CD8-positive, alpha-beta memory T cell (primary cell): ENCODE data around the gene NDOR1. TPM values are rescaled to one million over a fixed set of nuclear protein-coding genes. Genes with fewer than 3 reads are reported as not detected.

ENCODE experiments used
- CTCF ChIA-PET: fragments of 350-600 bp; sonication (Branson Sonifier 250); formaldehyde crosslinking; loops from one replicate; lab custom pipeline; 2021; ENCODE audit warnings: antibody characterized with exemption; lab: Charles Lee
- POLR2A ChIA-PET: fragments of 350-600 bp; sonication (Branson Sonifier 250); formaldehyde crosslinking; loops from one replicate; lab custom pipeline; 2021; ENCODE audit warnings: antibody characterized with exemption; lab: Charles Lee
- DNase-seq, 5 donors: peaks; one replicate each; pipeline versions ENCODE4 v3.0.0 to v3.0.0-alpha.2; 2020 to 2022; ENCODE audit warnings: mixed read lengths in 1 of 5
- H3K27ac ChIP-seq: one replicate; pipeline ENCODE4 v1.7.0; 2013; ENCODE audit warnings: low read depth, mild to moderate bottlenecking, low read length, moderate library complexity
- H3K27me3 ChIP-seq: 2 replicates; pipeline ENCODE4 v1.7.0; 2013; ENCODE audit warnings: low read length, mild to moderate bottlenecking; ENCODE audit not compliant: insufficient read depth, poor library complexity, severe bottlenecking
- H3K36me3 ChIP-seq: 2 replicates; pipeline ENCODE4 v1.7.0; 2013; ENCODE audit warnings: mild to moderate bottlenecking, low read length, moderate library complexity; ENCODE audit not compliant: insufficient read depth
- H3K4me1 ChIP-seq: 2 replicates; pipeline ENCODE4 v1.7.0; 2013; ENCODE audit warnings: mild to moderate bottlenecking, low read length, moderate library complexity; ENCODE audit not compliant: insufficient read depth
- H3K4me3 ChIP-seq: 2 replicates; pipeline ENCODE4 v1.7.0; 2013; ENCODE audit warnings: mild to moderate bottlenecking, low read length
- H3K9me3 ChIP-seq: 2 replicates; pipeline ENCODE4 v1.7.0; 2013; ENCODE audit warnings: mild to moderate bottlenecking, low read length
- H3K27ac Mint-ChIP-seq, 8 donors: one replicate each; pipeline ENCODE4 v1.8.0; 2020 to 2021; ENCODE audit warnings: mixed read lengths in 8 of 8, mild to moderate bottlenecking in 6 of 8, inconsistent platforms in 3 of 8, moderate library complexity in 3 of 8
- H3K27me3 Mint-ChIP-seq, 2 donors: one replicate each; pipeline ENCODE4 v1.8.0; 2020 to 2021; ENCODE audit warnings: mixed read lengths in 2 of 2, mild to moderate bottlenecking in 1 of 2, moderate library complexity in 1 of 2
- H3K36me3 Mint-ChIP-seq, 3 donors: one replicate each; pipeline ENCODE4 v1.8.0; 2020 to 2021; ENCODE audit warnings: mixed read lengths in 3 of 3, inconsistent platforms in 1 of 3, mild to moderate bottlenecking in 1 of 3
- H3K4me1 Mint-ChIP-seq, 3 donors: one replicate each; pipeline ENCODE4 v1.8.0; 2020 to 2021; ENCODE audit warnings: mixed read lengths in 3 of 3, inconsistent platforms in 1 of 3, mild to moderate bottlenecking in 1 of 3
- H3K4me3 Mint-ChIP-seq, 7 donors: one replicate each; pipeline ENCODE4 v1.8.0; 2020 to 2021; ENCODE audit warnings: mixed read lengths in 7 of 7, mild to moderate bottlenecking in 6 of 7, moderate library complexity in 4 of 7, inconsistent platforms in 2 of 7
- H3K9me3 Mint-ChIP-seq, 5 donors: one replicate each; pipeline ENCODE4 v1.8.0; 2020 to 2022; ENCODE audit warnings: mixed read lengths in 5 of 5, mild to moderate bottlenecking in 3 of 5, moderate library complexity in 2 of 5, inconsistent platforms in 1 of 5
- polyA plus RNA-seq: library from polyadenylated mRNA; unstranded; fragments of 300-500 nt; fragmentation: Illumina TruSeq; gene quantifications from one replicate; pipeline ENCODE4 v1.2.3, GENCODE V29; 2021
- total RNA-seq, 2 experiments: library from RNA; stranded (reverse); gene quantifications; one replicate each; pipeline ENCODE4 v1.2.3, GENCODE V29; 2021

Gene NDOR1
- total and polyA plus RNA-seq, 3 experiments from 2014 or later, result 9.9 to 47.4 (median 45.1) TPM

DNA sequence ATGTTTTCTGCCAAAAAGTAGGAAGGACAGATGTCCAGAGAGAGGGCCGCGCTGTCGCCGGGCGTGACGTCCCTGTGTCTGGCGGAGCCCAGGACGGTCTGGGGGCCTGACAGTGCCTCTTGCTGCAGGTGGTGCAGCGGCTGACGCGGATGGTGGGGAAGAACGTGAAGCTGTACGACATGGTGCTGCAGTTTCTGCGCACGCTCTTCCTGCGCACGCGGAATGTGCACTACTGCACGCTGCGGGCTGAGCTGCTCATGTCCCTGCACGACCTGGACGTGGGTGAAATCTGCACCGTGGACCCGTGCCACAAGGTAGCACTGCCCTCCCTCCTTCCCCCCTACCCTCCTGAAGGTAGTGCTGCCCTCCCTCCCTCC, 57.4 kb downstream of the NDOR1 start:
- no peak overlapping the region for H3K27ac Mint-ChIP-seq
- no peaks in the 10 kb centered on the region for H3K9me3 ChIP-seq
- no peak for DNase-seq
- no peak overlapping the region for H3K4me3 ChIP-seq
- H3K4me3 Mint-ChIP-seq, result no peak overlapping the region
- no peaks in the 10 kb centered on the region for H3K4me1 ChIP-seq
- no peaks in the 10 kb centered on the region for H3K9me3 Mint-ChIP-seq
- no peaks in the 10 kb centered on the region for H3K27me3 Mint-ChIP-seq
- ChIA-PET CTCF (interaction anchor here (0.8 kb wide), 1 partner anchor 135 kb away, joined by 3 read pairs; no protein-coding TSS in a partner anchor), POLR2A (no interaction called here)
- peaks cover 4% of the 10 kb centered on the region for H3K36me3 ChIP-seq
- peaks cover 0 to 58% (median 7%) of the 10 kb centered on the region in 3 donors for H3K36me3 Mint-ChIP-seq
- H3K4me1 Mint-ChIP-seq, result peaks cover 1 to 5% (median 4%) of the 10 kb centered on the region in 3 donors
- no peak overlapping the region for H3K27ac ChIP-seq
- H3K27me3 ChIP-seq, result no peaks in the 10 kb centered on the region

DNA sequence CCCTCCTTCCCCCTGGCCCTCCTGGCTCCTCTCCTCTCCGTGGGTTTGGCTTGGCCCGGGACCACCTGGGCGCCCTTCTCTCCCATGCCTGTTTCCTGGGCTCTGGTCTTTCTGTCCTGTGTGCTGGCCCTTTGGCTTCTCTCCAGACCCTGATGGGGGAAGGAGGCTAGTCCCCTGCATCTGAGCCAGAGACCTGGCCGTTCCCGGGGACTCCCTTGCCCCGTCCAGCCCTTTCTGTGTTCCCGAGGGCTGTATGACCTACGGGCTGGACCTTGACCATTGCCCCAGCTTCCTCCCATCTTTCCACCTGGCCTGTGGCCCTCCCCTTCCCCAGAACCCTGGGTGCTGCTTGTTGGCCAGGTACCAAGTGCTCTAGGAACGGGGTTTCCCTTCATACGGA, 58.0 kb downstream of the NDOR1 start:
- no peak for DNase-seq
- H3K27ac Mint-ChIP-seq, result no peak overlapping the region
- peaks cover under 1 to 60% (median 7%) of the 10 kb centered on the region in 3 donors for H3K36me3 Mint-ChIP-seq
- H3K27ac ChIP-seq, result no peak overlapping the region
- H3K9me3 Mint-ChIP-seq, result no peaks in the 10 kb centered on the region
- H3K4me3 ChIP-seq, result no peak overlapping the region
- peaks cover 1 to 6% (median 4%) of the 10 kb centered on the region in 3 donors for H3K4me1 Mint-ChIP-seq
- no peaks in the 10 kb centered on the region for H3K4me1 ChIP-seq
- H3K36me3 ChIP-seq, result peaks cover 4% of the 10 kb centered on the region
- no peaks in the 10 kb centered on the region for H3K27me3 Mint-ChIP-seq
- no peak overlapping the region for H3K4me3 Mint-ChIP-seq
- H3K9me3 ChIP-seq, result no peaks in the 10 kb centered on the region
- no peaks in the 10 kb centered on the region for H3K27me3 ChIP-seq
- ChIA-PET POLR2A (no interaction called here), CTCF (no interaction called here)

DNA sequence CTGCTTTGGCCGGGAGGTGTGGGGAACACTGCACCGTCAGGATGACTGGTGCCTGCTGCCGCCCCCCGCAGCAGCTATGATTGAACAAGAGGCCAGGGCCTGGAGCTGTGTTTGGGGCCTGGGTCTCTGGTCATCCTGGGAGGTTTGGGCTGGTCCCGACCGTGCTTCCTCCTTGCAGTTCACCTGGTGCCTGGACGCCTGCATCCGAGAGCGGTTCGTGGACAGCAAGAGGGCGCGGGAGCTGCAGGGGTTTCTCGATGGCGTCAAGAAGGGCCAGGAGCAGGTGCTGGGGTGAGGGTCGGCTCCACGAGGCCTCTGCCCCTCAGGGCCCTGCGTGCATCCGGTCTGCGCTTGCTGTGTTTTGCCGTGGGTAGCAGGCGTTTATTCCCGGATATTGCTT, 58.6 kb downstream of the NDOR1 start:
- DNase-seq, result no peak
- no peak overlapping the region for H3K27ac Mint-ChIP-seq
- CTCF ChIA-PET, result no interaction called here
- Histone ChIP-seq H3K36me3 (peaks cover 4% of the 10 kb centered on the region), H3K27ac (no peak overlapping the region), H3K9me3 (no peaks in the 10 kb centered on the region), H3K4me1 (no peaks in the 10 kb centered on the region), H3K4me3 (no peak overlapping the region), H3K27me3 (no peaks in the 10 kb centered on the region)
- peaks cover 1 to 10% (median 4%) of the 10 kb centered on the region in 3 donors for H3K4me1 Mint-ChIP-seq
- H3K27me3 Mint-ChIP-seq, result no peaks in the 10 kb centered on the region
- H3K36me3 Mint-ChIP-seq, result peaks cover 5 to 60% (median 10%) of the 10 kb centered on the region in 3 donors
- no peaks in the 10 kb centered on the region for H3K9me3 Mint-ChIP-seq
- H3K4me3 Mint-ChIP-seq, result no peak overlapping the region
- POLR2A ChIA-PET, result interaction anchor here (0.6 kb wide), 1 partner anchor 24 kb away, joined by 6 read pairs; no protein-coding TSS in a partner anchor

DNA sequence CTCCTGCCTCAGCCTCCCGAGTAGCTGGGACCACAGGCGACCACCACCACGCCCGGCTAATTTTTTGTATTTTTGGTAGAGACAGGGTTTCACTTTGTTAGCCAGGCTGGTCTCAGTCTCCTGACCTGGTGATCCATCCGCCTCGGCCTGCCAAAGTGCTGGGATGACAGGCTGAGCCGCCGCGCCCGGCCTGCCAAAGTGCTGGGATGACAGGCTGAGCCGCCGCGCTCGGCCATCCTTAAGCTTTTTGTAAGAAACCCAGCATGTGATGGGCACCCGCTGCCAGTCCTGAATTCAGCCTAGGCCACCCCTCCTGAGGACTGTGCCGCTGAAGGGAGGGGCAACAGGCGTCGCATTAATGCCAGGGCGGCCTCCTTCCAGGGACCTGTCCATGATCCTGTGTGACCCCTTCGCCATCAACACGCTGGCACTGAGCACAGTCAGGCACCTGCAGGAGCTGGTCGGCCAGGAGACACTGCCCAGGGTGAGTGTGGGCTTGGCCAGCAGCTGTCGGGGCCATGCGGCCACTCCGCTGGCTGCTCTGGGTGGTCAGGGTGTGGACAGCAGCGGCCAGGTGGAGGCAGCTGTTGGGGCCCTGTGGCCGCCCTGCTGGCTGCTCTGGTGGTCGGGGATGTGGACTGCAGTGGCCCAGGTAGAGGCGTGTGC, 60.1 kb downstream of the NDOR1 start:
- ChIA-PET POLR2A (no interaction called here), CTCF (interaction anchor here (1.0 kb wide), 1 partner anchor 29 kb away, joined by 4 read pairs; no protein-coding TSS in a partner anchor)
- no peaks in the 10 kb centered on the region for H3K27me3 Mint-ChIP-seq
- peaks cover 5 to 65% (median 13%) of the 10 kb centered on the region in 3 donors for H3K36me3 Mint-ChIP-seq
- Histone ChIP-seq H3K9me3 (no peaks in the 10 kb centered on the region), H3K4me1 (no peaks in the 10 kb centered on the region), H3K27me3 (no peaks in the 10 kb centered on the region), H3K27ac (no peak overlapping the region), H3K36me3 (peaks cover 4% of the 10 kb centered on the region), H3K4me3 (no peak overlapping the region)
- no peak for DNase-seq
- H3K27ac Mint-ChIP-seq, result no peak overlapping the region
- no peaks in the 10 kb centered on the region for H3K9me3 Mint-ChIP-seq
- H3K4me1 Mint-ChIP-seq, result peaks cover 3 to 10% (median 4%) of the 10 kb centered on the region in 3 donors
- H3K4me3 Mint-ChIP-seq, result no peak overlapping the region

DNA sequence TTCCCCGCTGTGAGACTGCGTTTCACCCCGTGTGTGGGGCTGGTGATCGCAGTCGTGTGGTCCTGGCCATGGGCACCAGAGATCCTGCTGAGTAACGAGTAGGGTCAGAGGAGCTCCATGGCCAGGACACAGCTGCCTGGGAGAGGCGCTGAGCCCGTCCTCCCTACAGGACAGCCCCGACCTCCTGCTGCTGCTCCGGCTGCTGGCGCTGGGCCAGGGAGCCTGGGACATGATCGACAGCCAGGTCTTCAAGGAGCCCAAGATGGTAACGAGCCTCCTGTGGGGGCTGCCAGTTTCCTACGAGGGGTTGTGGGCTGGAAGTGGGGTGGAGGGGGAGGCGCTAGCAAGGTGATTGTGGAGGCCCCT, 60.6 kb downstream of the NDOR1 start:
- no peak overlapping the region for H3K4me3 ChIP-seq
- Mint-ChIP-seq H3K27me3 (no peaks in the 10 kb centered on the region), H3K36me3 (peaks cover 5 to 68% (median 13%) of the 10 kb centered on the region in 3 donors), H3K27ac (no peak overlapping the region), H3K9me3 (no peaks in the 10 kb centered on the region), H3K4me3 (no peak overlapping the region), H3K4me1 (peaks cover 4 to 10% (median 7%) of the 10 kb centered on the region in 3 donors)
- no peaks in the 10 kb centered on the region for H3K9me3 ChIP-seq
- no peaks in the 10 kb centered on the region for H3K27me3 ChIP-seq
- no peak for DNase-seq
- no peak overlapping the region for H3K27ac ChIP-seq
- ChIA-PET CTCF (interaction anchor here (1.0 kb wide), 1 partner anchor 29 kb away, joined by 4 read pairs; no protein-coding TSS in a partner anchor), POLR2A (no interaction called here)
- H3K4me1 ChIP-seq, result peaks cover 3% of the 10 kb centered on the region
- peaks cover 4% of the 10 kb centered on the region for H3K36me3 ChIP-seq

Other genes starting within 250 kb of the NDOR1 start
Only the 30 nearest of the 31 such genes appear.
- under 1 TPM; 0.24 to 0.49 TPM for gene PTGDS, start 228.2 kb upstream of the NDOR1 start, total RNA-seq
- 5.5 TPM for gene PTGDS, start 228.2 kb upstream of the NDOR1 start, polyA plus RNA-seq
- under 1 TPM; 0.20 to 0.22 TPM for gene LCNL1, start 222.7 kb upstream of the NDOR1 start, total RNA-seq
- gene LCNL1, start 222.7 kb upstream of the NDOR1 start, polyA plus RNA-seq, result 0.16 TPM
- gene PAXX, start 213.3 kb upstream of the NDOR1 start, total RNA-seq, result 10 to 100 TPM; 78.4 to 82.2 TPM
- 156 TPM for gene PAXX, start 213.3 kb upstream of the NDOR1 start, polyA plus RNA-seq
- 1 to 10 TPM; 3.4 to 4.1 TPM for gene CLIC3, start 209.1 kb upstream of the NDOR1 start, total RNA-seq
- 52.1 TPM for gene CLIC3, start 209.1 kb upstream of the NDOR1 start, polyA plus RNA-seq
- 10 to 100 TPM; 15.9 to 20.7 TPM for gene ABCA2, start 177.5 kb upstream of the NDOR1 start, total RNA-seq
- gene ABCA2, start 177.5 kb upstream of the NDOR1 start, polyA plus RNA-seq, result 20.2 TPM
- gene FUT7, start 173.6 kb upstream of the NDOR1 start, total RNA-seq, result under 1 TPM; 0.57 to 0.82 TPM
- 28.7 TPM for gene FUT7, start 173.6 kb upstream of the NDOR1 start, polyA plus RNA-seq
- 10 to 100 TPM; 24.6 to 27.5 TPM for gene NPDC1, start 159.5 kb upstream of the NDOR1 start, total RNA-seq
- gene NPDC1, start 159.5 kb upstream of the NDOR1 start, polyA plus RNA-seq, result 38.4 TPM
- gene ENTPD2, start 151.6 kb upstream of the NDOR1 start, total RNA-seq, result not detected
- gene ENTPD2, start 151.6 kb upstream of the NDOR1 start, polyA plus RNA-seq, result not detected
- 10 to 100 TPM; 11.5 to 12.7 TPM for gene SAPCD2, start 135.1 kb upstream of the NDOR1 start, total RNA-seq
- gene SAPCD2, start 135.1 kb upstream of the NDOR1 start, polyA plus RNA-seq, result 0.15 TPM
- 10 to 100 TPM; 15.3 to 15.5 TPM for gene UAP1L1, start 128.2 kb upstream of the NDOR1 start, total RNA-seq
- gene UAP1L1, start 128.2 kb upstream of the NDOR1 start, polyA plus RNA-seq, result 4.6 TPM
- 10 to 100 TPM; 31.9 to 32.7 TPM for gene MAN1B1, start 118.7 kb upstream of the NDOR1 start, total RNA-seq
- gene MAN1B1, start 118.7 kb upstream of the NDOR1 start, polyA plus RNA-seq, result 39.3 TPM
- 100 to 1,000 TPM; 294 to 308 TPM for gene DPP7, start 91.0 kb upstream of the NDOR1 start, total RNA-seq
- gene DPP7, start 91.0 kb upstream of the NDOR1 start, polyA plus RNA-seq, result 158 TPM
- gene GRIN1, start 66.5 kb upstream of the NDOR1 start, total RNA-seq, result not detected
- gene GRIN1, start 66.5 kb upstream of the NDOR1 start, polyA plus RNA-seq, result not detected
- not detected for gene LRRC26, start 35.6 kb upstream of the NDOR1 start, total RNA-seq
- gene LRRC26, start 35.6 kb upstream of the NDOR1 start, polyA plus RNA-seq, result not detected
- gene TMEM210, start 33.6 kb upstream of the NDOR1 start, total RNA-seq, result not detected
- gene TMEM210, start 33.6 kb upstream of the NDOR1 start, polyA plus RNA-seq, result not detected
- 10 to 100 TPM; 50.2 to 57.0 TPM for gene ANAPC2, start 17.1 kb upstream of the NDOR1 start, total RNA-seq
- gene ANAPC2, start 17.1 kb upstream of the NDOR1 start, polyA plus RNA-seq, result 5.4 TPM
- 100 to 1,000 TPM; 114 to 118 TPM for gene SSNA1, start 17.0 kb upstream of the NDOR1 start, total RNA-seq
- 138 TPM for gene SSNA1, start 17.0 kb upstream of the NDOR1 start, polyA plus RNA-seq
- 10 to 100 TPM; 14.1 to 15.1 TPM for gene TPRN, start 5.0 kb upstream of the NDOR1 start, total RNA-seq
- 0.76 TPM for gene TPRN, start 5.0 kb upstream of the NDOR1 start, polyA plus RNA-seq
- gene TMEM203, start 52 bp upstream of the NDOR1 start, total RNA-seq, result 10 to 100 TPM; 51.5 to 53.9 TPM
- 134 TPM for gene TMEM203, start 52 bp upstream of the NDOR1 start, polyA plus RNA-seq
- gene RNF208, start 16.5 kb downstream of the NDOR1 start, total RNA-seq, result 1 to 10 TPM; 2.7 to 3.3 TPM
- not detected for gene RNF208, start 16.5 kb downstream of the NDOR1 start, polyA plus RNA-seq
- gene CYSRT1, start 19.5 kb downstream of the NDOR1 start, total RNA-seq, result under 1 TPM; 0.58 to 0.66 TPM
- 0.32 TPM for gene CYSRT1, start 19.5 kb downstream of the NDOR1 start, polyA plus RNA-seq
- gene RNF224, start 21.8 kb downstream of the NDOR1 start, total RNA-seq, result not detected
- gene RNF224, start 21.8 kb downstream of the NDOR1 start, polyA plus RNA-seq, result not detected
- gene SLC34A3, start 25.2 kb downstream of the NDOR1 start, total RNA-seq, result not detected
- not detected for gene SLC34A3, start 25.2 kb downstream of the NDOR1 start, polyA plus RNA-seq
- 100 to 1,000 TPM; 322 to 331 TPM for gene TUBB4B, start 35.6 kb downstream of the NDOR1 start, total RNA-seq
- gene TUBB4B, start 35.6 kb downstream of the NDOR1 start, polyA plus RNA-seq, result 64.6 TPM
- gene STPG3, start 45.6 kb downstream of the NDOR1 start, total RNA-seq, result under 1 TPM; 0.27 to 0.28 TPM
- not detected for gene STPG3, start 45.6 kb downstream of the NDOR1 start, polyA plus RNA-seq
- 10 to 100 TPM; 67.5 to 72.0 TPM for gene NELFB, start 49.6 kb downstream of the NDOR1 start, total RNA-seq
- 34.8 TPM for gene NELFB, start 49.6 kb downstream of the NDOR1 start, polyA plus RNA-seq
- gene TOR4A, start 72.0 kb downstream of the NDOR1 start, total RNA-seq, result 1 to 10 TPM; 3.3 to 3.9 TPM
- gene TOR4A, start 72.0 kb downstream of the NDOR1 start, polyA plus RNA-seq, result 1.8 TPM
- 1 to 10 TPM; 1.9 to 2.3 TPM for gene NRARP, start 96.6 kb downstream of the NDOR1 start, total RNA-seq
- gene NRARP, start 96.6 kb downstream of the NDOR1 start, polyA plus RNA-seq, result not detected
- gene EXD3, start 217.5 kb downstream of the NDOR1 start, total RNA-seq, result 1 to 10 TPM; 4.8 to 6.6 TPM
- 6.7 TPM for gene EXD3, start 217.5 kb downstream of the NDOR1 start, polyA plus RNA-seq
- under 1 TPM; 0.66 to 0.74 TPM for gene NOXA1, start 217.7 kb downstream of the NDOR1 start, total RNA-seq
- 1.3 TPM for gene NOXA1, start 217.7 kb downstream of the NDOR1 start, polyA plus RNA-seq